A673 (cell line): ENCODE measurements around the gene TMEM238L. TPM values are rescaled to one million over a fixed set of nuclear protein-coding genes. Genes with fewer than 3 reads are reported as not detected.

Source experiments
- BruUV-seq: library from RNA; stranded (reverse); fragments of 400-500 nt; replicated peaks from 2 replicates; lab custom pipeline; 2021; lab: Mats Ljungman, UMichigan
- CTCF ChIA-PET: fragments of 300-600 bp; sonication (Branson Sonifier 250); formaldehyde crosslinking; loops from one replicate; lab custom pipeline; 2022; ENCODE audit warnings: antibody characterized with exemption; lab: Charles Lee
- POLR2A ChIA-PET: fragments of 300-600 bp; sonication (Branson Sonifier 250); formaldehyde crosslinking; loops from one replicate; lab custom pipeline; 2022; ENCODE audit warnings: antibody characterized with exemption; ENCODE audit not compliant: low non-redundant PET; lab: Charles Lee
- DNase-seq: peaks from one replicate; pipeline ENCODE4 v3.0.0-alpha.2; 2015; ENCODE audit warnings: low spot score
- H3K27ac ChIP-seq: fragments of 200-600 bp; sonication (generic); 2 replicates; pipeline ENCODE4 v1.5.1; 2016; ENCODE audit warnings: mixed run types, low read depth, mild to moderate bottlenecking, mixed read lengths, antibody characterized with exemption, low read length; ENCODE audit not compliant: poor library complexity, severe bottlenecking
- H3K27me3 ChIP-seq: fragments of 200-600 bp; sonication (generic); replicated peaks from 2 replicates; pipeline ENCODE4 v1.6.1; 2017; ENCODE audit warnings: mixed run types, low read depth, mild to moderate bottlenecking, mixed read lengths, antibody characterized with exemption, low read length; ENCODE audit not compliant: insufficient read depth, poor library complexity
- H3K36me3 ChIP-seq: fragments of 200-600 bp; sonication (generic); 2 replicates; pipeline ENCODE4 v1.6.1; 2016; ENCODE audit warnings: mixed run types, mild to moderate bottlenecking, mixed read lengths, antibody characterized with exemption, low read length; ENCODE audit not compliant: insufficient read depth, poor library complexity, severe bottlenecking
- H3K4me1 ChIP-seq: fragments of 200-600 bp; sonication (generic); 2 replicates; pipeline ENCODE4 v1.6.1; 2017; ENCODE audit warnings: mixed run types, mild to moderate bottlenecking, mixed read lengths, antibody characterized with exemption, low read length; ENCODE audit not compliant: insufficient read depth, poor library complexity, severe bottlenecking
- H3K4me3 ChIP-seq: fragments of 200-600 bp; sonication (generic); 2 replicates; pipeline ENCODE4 v1.5.1; 2016; ENCODE audit warnings: low read depth, mixed run types, mild to moderate bottlenecking, mixed read lengths, low read length; ENCODE audit not compliant: poor library complexity, severe bottlenecking
- H3K9me3 ChIP-seq: fragments of 200-600 bp; sonication (generic); 2 replicates; pipeline ENCODE4 v1.6.1; 2016; ENCODE audit warnings: mixed run types, low read depth, mild to moderate bottlenecking, mixed read lengths, antibody characterized with exemption, low read length; ENCODE audit not compliant: poor library complexity, severe bottlenecking
- EZH2 ChIP-seq: fragments of 200-600 bp; sonication (generic); IDR thresholded peaks from 2 replicates; pipeline ENCODE4 v1.6.1; 2017; ENCODE audit warnings: borderline replicate concordance, low read depth, mild to moderate bottlenecking, mixed read lengths, antibody characterized with exemption, low read length; ENCODE audit not compliant: poor library complexity, severe bottlenecking
- intact Hi-C: fragments of 100-400 bp; cut with micrococcal nuclease; formaldehyde crosslinking; loops from one replicate; pipeline ENCODE4 v1.10.0; 2022; ENCODE audit not compliant: unreplicated experiment
- total RNA-seq: library from RNA; stranded (reverse); gene quantifications from 2 replicates; pipeline ENCODE4 v1.2.3, GENCODE V29; 2021
- TF ChIP-seq, protein P1 (sequence below): fragments of 300-800, 200-600 bp; sonication (generic); conservative IDR thresholded peaks from 2 replicates; pipeline ENCODE4 v1.5.1; 2017; ENCODE audit warnings: low read depth, mild to moderate bottlenecking, antibody characterized with exemption, low read length, moderate library complexity, mixed read lengths

The TMEM238L gene
- total RNA-seq, 1 experiment from 2014 or later = not detected

DNA sequence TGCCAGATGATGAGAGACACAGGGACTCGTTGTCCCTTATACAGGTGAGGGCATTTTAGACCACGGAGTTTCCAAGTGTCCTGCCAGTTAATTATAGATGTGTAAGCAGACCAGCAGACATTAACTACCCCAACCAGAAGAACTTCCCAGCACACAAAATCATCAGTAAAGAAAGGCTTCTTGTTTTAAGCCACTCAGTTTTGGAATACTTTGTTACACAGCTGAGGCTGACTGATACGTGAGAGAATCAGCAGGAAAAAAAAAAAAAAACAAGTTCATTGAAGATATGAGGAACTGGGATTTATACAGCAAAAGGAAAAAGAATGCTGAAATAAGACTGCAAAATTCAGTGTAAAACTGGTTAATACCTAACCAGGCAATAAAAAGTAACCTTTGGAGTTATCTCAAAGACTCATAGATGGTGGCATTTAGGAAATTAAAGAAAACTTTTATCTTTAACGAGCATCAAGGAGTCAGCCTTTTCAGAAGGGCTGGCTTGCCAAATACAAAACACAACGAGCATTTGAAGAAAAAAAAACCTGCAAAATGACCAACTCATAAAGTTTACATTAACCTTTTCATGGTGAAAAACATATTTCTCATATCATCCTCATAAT, 28.1 kb downstream of the TMEM238L start:
- no peak for DNase-seq
- Histone ChIP-seq H3K4me1 (peaks cover 12% of the 10 kb centered on the region), H3K36me3 (no peaks in the 10 kb centered on the region), H3K27me3 (peaks cover 76% of the 10 kb centered on the region), H3K4me3 (no peak overlapping the region), H3K27ac (no peak overlapping the region), H3K9me3 (peaks cover 20% of the 10 kb centered on the region)
- ChIA-PET CTCF (no interaction called here), POLR2A (no interaction called here)
- TF ChIP-seq, protein P1, sequence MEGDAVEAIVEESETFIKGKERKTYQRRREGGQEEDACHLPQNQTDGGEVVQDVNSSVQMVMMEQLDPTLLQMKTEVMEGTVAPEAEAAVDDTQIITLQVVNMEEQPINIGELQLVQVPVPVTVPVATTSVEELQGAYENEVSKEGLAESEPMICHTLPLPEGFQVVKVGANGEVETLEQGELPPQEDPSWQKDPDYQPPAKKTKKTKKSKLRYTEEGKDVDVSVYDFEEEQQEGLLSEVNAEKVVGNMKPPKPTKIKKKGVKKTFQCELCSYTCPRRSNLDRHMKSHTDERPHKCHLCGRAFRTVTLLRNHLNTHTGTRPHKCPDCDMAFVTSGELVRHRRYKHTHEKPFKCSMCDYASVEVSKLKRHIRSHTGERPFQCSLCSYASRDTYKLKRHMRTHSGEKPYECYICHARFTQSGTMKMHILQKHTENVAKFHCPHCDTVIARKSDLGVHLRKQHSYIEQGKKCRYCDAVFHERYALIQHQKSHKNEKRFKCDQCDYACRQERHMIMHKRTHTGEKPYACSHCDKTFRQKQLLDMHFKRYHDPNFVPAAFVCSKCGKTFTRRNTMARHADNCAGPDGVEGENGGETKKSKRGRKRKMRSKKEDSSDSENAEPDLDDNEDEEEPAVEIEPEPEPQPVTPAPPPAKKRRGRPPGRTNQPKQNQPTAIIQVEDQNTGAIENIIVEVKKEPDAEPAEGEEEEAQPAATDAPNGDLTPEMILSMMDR = no peak
- no peak for TF ChIP-seq EZH2
- no TSS peak for BruUV-seq
- intact Hi-C loops = no loop called here

DNA sequence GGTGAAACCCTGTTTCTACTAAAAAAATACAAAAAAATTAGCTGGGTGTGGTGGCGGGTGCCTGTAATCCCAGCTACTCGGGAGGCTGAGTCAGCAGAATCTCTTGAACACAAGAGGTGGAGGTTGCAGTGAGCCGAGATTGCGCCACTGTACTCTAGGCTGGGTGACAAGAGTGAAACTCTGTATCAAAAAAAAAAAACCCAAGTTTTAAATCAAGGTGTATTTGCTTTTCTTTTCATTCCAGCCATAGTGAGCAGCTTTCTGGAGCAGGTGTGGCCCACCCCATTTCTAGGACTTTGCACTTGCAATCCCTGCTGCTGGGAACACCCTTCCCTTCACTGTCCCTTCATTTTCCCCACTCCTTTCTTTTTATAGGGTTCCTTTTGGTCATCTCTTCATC, 28.8 kb downstream of the TMEM238L start:
- H3K27me3 ChIP-seq = peaks cover 76% of the 10 kb centered on the region
- DNase-seq = no peak
- peaks cover 20% of the 10 kb centered on the region for H3K9me3 ChIP-seq
- no peak overlapping the region for H3K27ac ChIP-seq
- no TSS peak for BruUV-seq
- ChIA-PET CTCF (no interaction called here), POLR2A (no interaction called here)
- no peaks in the 10 kb centered on the region for H3K36me3 ChIP-seq
- intact Hi-C loops = no loop called here
- TF ChIP-seq, protein P1 = no peak
- no peak for TF ChIP-seq EZH2
- H3K4me1 ChIP-seq = peaks cover 12% of the 10 kb centered on the region
- no peak overlapping the region for H3K4me3 ChIP-seq

DNA sequence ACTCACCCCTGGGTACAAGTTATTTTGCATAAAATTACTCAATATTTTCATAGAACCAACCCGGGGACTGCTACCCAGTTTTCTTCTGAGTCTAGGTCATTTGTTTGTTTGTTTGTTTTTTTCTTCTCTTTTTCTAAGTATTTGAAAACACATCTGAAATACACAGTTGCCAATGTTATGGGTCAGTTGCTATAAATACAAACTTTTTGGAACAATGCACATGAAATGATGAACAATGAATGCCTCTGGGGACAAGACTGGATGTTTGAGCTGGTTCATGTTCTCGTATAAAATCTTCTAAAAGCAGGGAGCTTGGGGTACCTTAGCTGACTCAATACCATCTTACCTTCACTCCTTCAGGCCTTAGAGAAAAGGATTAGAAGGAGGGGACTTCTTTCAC, 30.5 kb downstream of the TMEM238L start:
- CTCF ChIA-PET = no interaction called here
- no TSS peak for BruUV-seq
- Histone ChIP-seq H3K4me1 (peaks cover 12% of the 10 kb centered on the region), H3K27me3 (peaks cover 76% of the 10 kb centered on the region), H3K9me3 (peaks cover 20% of the 10 kb centered on the region), H3K4me3 (no peak overlapping the region), H3K36me3 (no peaks in the 10 kb centered on the region), H3K27ac (no peak overlapping the region)
- intact Hi-C loops = no loop called here
- TF ChIP-seq, protein P1 = no peak
- no peak for TF ChIP-seq EZH2
- POLR2A ChIA-PET = interaction anchor here (0.6 kb wide), 1 partner anchor 975 kb away, joined by 3 read pairs; no protein-coding TSS in a partner anchor
- DNase-seq = no peak
